ENCODE data around the gene CHD9. TPM values are rescaled to one million over a fixed set of nuclear protein-coding genes. Genes with fewer than 3 reads are reported as not detected.

Gene CHD9
- total RNA-seq, 1 donor from 2014 or later, result 119 TPM

GRCh38 chr16:53129281-53130158 is 74.7 kb downstream of the CHD9 start:
- Mint-ChIP-seq H3K36me3 (no peaks in the 10 kb centered on the region), H3K9me3 (no peaks in the 10 kb centered on the region), H3K4me3 (peak overlapping the region; percentile 74), H3K4me1 (peaks cover 28% of the 10 kb centered on the region), H3K27me3 (ENCODE audit: low read depth) (no peaks in the 10 kb centered on the region), H3K27ac (peak overlapping the region; percentile 95)
- TF ChIP-seq CTCF (IDR thresholded peaks at IDR 0.05; ENCODE audit: unreplicated experiment), result no peak
- DNase-seq (ENCODE audit: low spot score in 2 of 2, unreplicated experiment in 2 of 2), result no peak

DNA sequence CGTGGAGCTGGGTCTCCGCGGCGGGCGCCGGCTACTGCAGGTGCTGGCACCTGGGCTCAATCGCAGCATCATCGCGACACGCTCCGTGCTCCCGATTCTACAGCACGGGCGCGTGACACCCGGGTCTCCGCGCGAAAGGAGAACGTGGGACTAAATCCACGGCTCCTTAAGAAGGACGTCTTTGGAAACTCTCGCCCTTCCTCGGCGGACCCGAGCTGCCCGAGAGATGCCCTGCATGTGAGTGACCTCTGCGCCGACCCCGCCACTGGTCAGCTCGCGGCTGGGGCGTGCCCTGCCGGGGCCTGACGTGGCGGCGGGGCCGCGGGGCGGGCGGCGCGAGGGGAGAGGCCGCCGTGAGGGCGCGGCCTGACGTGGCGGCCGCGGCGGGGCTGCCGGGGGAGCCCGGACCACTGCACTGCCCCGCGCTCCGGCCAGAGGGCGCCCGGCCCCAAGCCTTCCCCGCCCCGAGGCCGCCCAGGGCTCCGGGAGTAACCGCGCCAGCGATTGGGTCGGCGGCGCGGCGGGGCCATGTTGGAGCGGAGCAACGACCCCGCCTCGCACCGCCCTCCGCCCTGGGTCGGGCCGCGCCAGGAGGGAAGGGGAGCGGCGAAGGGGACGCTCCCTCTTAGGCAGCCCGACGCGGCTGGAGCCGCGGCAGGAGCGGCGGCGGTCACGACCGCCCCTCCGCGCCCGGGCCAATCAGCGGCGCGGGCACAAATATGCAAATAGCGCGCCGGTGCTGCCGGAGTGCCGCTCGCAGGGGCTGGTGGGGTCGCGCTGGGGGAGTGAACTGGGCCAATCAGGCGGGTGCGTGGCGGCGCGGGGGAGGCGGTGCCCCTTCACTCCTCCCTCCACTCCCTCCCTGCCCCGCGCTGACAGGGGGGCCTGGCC is 75.6 kb downstream of the CHD9 start:
- no peaks in the 10 kb centered on the region for H3K9me3 Mint-ChIP-seq
- H3K27me3 Mint-ChIP-seq (ENCODE audit: low read depth), result no peaks in the 10 kb centered on the region
- H3K36me3 Mint-ChIP-seq, result no peaks in the 10 kb centered on the region
- peak; percentile 90 to 95 for DNase-seq (ENCODE audit: low spot score in 2 of 2, unreplicated experiment in 2 of 2)
- peak overlapping the region; percentile 74 for H3K4me3 Mint-ChIP-seq
- peak overlapping the region; percentile 95 for H3K27ac Mint-ChIP-seq
- peaks cover 35% of the 10 kb centered on the region for H3K4me1 Mint-ChIP-seq
- TF ChIP-seq CTCF (IDR thresholded peaks at IDR 0.05; ENCODE audit: unreplicated experiment), result peak; percentile 34

DNA sequence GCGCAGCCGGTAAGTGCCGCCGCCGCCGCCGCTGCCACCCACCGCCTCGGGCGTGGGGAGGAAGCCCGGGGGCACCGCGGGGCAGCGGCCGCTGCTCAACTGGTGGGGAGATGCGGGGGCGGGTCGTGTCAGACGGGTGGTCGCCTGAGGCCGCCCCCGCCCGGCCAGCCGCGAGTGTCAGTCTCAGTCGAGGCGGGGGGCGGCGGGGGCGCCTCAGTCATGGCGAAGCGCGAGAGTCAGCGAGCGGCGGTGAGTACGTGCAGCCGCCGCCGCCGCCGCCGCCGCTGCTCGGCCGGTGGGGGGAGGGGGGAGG is 76.2 kb downstream of the CHD9 start:
- no peaks in the 10 kb centered on the region for H3K27me3 Mint-ChIP-seq (ENCODE audit: low read depth)
- H3K4me3 Mint-ChIP-seq, result peak overlapping the region; percentile 30
- H3K27ac Mint-ChIP-seq, result no peak overlapping the region
- TF ChIP-seq CTCF (IDR thresholded peaks at IDR 0.05; ENCODE audit: unreplicated experiment), result no peak
- H3K9me3 Mint-ChIP-seq, result no peaks in the 10 kb centered on the region
- H3K36me3 Mint-ChIP-seq, result no peaks in the 10 kb centered on the region
- no peak for DNase-seq (ENCODE audit: low spot score in 2 of 2, unreplicated experiment in 2 of 2)
- peaks cover 37% of the 10 kb centered on the region for H3K4me1 Mint-ChIP-seq

DNA sequence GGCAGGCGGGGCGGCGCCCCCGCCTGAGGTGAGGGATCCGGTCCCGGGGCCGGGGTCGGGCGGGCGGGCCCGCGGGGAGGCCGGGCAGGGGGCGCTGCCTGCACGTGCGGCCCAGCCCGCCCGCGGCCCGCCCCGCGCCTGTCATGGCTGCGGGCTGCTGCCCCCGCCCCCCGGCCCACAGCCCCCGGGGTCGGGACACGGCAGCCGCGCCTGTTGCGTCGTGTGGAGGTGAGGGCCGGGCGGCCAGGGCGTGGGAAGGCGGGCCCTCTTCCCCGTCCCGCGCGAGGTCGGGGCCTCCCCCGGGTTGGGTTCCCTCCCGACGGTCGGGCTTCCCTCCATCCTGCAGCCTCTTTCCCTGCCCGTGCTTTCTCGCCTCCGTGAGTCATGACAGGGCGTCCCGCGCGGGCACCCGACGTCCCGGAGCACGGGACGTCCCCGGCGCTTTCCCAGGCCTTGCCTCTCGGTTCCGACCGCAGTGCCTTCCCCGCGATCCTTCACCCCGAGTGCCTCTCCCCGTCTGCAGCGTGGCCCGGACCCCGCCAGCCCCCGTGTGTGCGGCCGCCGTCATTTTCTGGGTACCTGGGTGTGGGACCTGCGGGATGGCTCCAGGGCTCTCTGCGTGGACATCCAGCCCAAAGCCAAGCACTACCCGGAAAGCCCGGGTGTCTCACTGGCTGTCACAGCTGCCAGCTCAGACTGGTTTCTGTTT is 76.7 kb downstream of the CHD9 start:
- DNase-seq (ENCODE audit: low spot score in 2 of 2, unreplicated experiment in 2 of 2), result peak; percentile 25 to 46
- Mint-ChIP-seq H3K27me3 (ENCODE audit: low read depth) (no peaks in the 10 kb centered on the region), H3K4me1 (peaks cover 37% of the 10 kb centered on the region), H3K4me3 (peak overlapping the region; percentile 86), H3K27ac (peak overlapping the region; percentile 88), H3K9me3 (no peaks in the 10 kb centered on the region), H3K36me3 (no peaks in the 10 kb centered on the region)
- no peak for TF ChIP-seq CTCF (IDR thresholded peaks at IDR 0.05; ENCODE audit: unreplicated experiment)

DNA sequence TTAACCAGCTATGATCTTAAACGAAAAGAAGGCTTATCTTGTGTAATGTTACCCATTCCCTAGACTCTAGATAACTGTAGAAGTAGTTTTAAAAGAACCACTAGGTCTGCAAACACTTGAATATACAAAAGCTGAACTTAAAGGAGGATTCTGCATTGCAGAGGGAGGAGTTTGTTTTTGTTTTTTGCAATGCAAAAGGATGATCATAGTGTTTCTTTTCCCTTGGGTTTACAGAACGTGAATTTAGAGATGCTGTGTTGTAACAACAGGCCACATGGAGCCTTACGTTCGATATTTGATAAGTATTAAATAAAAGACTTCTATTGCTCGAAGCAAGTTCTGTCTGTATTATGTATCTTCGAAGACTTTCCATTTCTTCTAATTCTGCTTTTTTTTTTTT is 77.6 kb downstream of the CHD9 start:
- no peaks in the 10 kb centered on the region for H3K36me3 Mint-ChIP-seq
- TF ChIP-seq CTCF (IDR thresholded peaks at IDR 0.05; ENCODE audit: unreplicated experiment), result no peak
- no peaks in the 10 kb centered on the region for H3K27me3 Mint-ChIP-seq (ENCODE audit: low read depth)
- H3K4me3 Mint-ChIP-seq, result peak overlapping the region; percentile 86
- no peak for DNase-seq (ENCODE audit: low spot score in 2 of 2, unreplicated experiment in 2 of 2)
- peaks cover 40% of the 10 kb centered on the region for H3K4me1 Mint-ChIP-seq
- peak overlapping the region; percentile 64 for H3K27ac Mint-ChIP-seq
- H3K9me3 Mint-ChIP-seq, result no peaks in the 10 kb centered on the region

Measured in mesothelial cell of epicardium (in vitro differentiated cells).